ENCODE measurements around the gene BEST4.

DNA sequence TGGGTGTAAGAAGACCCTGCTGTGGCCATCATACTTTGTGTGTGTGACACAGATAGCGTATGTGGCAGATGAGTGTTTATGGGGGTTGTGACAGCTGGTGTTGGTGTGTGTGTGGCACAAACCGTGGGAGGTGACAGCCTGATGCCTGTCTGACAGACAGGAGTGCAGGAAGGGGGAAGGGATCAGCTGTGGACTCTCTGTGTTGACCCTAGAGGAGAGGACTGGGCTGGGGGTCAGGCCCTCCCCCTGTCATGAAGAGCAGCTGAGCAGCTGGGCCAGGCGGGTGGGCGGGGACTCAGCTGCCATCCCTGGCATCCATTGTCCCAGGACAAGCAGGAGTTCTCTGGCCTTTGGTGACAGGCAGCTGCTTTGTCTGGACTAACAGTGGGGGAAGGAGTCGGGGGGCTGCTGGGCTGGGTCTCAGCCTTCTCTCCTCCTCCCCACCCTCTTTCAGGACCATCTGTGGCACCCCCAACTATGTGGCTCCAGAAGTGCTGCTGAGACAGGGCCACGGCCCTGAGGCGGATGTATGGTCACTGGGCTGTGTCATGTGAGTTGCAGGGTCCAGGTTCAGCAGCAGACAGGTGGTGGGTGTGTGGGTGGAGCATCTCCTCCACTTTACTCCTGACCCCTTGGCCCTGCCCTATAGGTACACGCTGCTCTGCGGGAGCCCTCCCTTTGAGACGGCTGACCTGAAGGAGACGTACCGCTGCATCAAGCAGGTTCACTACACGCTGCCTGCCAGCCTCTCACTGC, 14.5 kb upstream of the BEST4 start:
- TF ChIP-seq, protein P1, sequence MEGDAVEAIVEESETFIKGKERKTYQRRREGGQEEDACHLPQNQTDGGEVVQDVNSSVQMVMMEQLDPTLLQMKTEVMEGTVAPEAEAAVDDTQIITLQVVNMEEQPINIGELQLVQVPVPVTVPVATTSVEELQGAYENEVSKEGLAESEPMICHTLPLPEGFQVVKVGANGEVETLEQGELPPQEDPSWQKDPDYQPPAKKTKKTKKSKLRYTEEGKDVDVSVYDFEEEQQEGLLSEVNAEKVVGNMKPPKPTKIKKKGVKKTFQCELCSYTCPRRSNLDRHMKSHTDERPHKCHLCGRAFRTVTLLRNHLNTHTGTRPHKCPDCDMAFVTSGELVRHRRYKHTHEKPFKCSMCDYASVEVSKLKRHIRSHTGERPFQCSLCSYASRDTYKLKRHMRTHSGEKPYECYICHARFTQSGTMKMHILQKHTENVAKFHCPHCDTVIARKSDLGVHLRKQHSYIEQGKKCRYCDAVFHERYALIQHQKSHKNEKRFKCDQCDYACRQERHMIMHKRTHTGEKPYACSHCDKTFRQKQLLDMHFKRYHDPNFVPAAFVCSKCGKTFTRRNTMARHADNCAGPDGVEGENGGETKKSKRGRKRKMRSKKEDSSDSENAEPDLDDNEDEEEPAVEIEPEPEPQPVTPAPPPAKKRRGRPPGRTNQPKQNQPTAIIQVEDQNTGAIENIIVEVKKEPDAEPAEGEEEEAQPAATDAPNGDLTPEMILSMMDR (IDR thresholded peaks at IDR 0.05): no peak
- no peak for TF ChIP-seq POLR2A (IDR thresholded peaks at IDR 0.05)
